ENCODE measurements around the gene CD1B.
"Not testable (repeated sequence)": the region's sequence is repeated elsewhere in the genome, so short reads cannot be mapped to it uniquely, and the experiment has no call there.

The CD1B gene

DNA sequence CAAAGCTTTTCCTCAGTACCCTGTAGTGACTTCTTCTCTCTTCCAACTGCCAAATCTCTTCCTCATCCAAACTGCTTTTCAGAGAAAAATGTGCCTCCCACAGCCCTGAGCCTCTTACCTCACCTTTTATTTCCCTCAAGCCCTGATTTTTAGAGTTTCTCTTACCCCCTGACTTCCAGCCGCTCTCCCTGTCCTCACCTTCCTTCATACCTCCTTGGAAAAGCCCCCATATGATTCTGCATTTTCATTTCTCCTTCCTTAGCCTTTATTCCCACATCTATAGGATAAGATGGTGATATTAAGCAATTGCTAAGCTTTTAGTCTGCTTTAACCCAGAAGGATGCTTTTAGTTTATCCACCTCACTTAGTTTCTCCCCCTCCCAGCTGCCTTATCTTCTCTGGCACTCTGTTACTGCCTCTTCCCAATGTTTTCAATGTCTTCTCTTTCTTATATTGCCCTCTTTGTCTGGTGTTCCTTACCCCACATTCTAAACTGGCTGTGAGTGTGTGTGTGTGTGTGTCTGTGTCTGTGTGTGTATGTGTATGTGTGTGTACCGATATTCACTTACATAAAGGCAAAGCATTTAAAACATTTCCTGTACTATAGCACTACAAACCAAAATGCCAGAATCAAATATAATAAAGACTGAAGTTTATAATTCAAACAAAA is at the start of gene CD1B:
TSS of gene CD1B (minus strand) at position 51 of the 670 bp plus-strand sequence. CDS start 108 bp downstream, outside the sequence.
- DNase-seq, result no peak

DNA sequence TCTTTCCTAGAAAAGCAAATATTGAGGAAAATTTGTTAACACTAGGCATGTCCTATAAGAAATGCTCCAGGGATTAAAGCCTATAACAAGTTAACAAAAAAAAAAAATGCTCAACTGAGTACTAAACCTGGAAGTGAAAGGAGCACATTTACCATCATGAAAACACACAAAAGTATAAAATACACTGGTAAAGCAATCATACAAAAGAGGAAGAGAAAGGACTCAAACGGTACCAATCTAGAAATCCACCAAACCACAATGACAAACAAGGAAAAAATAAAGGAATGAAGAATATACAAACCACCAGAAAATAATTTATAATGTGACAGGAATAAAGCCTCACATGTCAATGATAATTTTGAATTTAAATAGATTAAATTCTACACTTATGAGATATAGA is 43.5 kb upstream of the CD1B start:
- DNase-seq, result no peak

- DNase-seq, result not testable (repeated sequence)
Observed at GRCh38 chr1:158374101-158374500, 42.8 kb upstream of the CD1B start.

DNA sequence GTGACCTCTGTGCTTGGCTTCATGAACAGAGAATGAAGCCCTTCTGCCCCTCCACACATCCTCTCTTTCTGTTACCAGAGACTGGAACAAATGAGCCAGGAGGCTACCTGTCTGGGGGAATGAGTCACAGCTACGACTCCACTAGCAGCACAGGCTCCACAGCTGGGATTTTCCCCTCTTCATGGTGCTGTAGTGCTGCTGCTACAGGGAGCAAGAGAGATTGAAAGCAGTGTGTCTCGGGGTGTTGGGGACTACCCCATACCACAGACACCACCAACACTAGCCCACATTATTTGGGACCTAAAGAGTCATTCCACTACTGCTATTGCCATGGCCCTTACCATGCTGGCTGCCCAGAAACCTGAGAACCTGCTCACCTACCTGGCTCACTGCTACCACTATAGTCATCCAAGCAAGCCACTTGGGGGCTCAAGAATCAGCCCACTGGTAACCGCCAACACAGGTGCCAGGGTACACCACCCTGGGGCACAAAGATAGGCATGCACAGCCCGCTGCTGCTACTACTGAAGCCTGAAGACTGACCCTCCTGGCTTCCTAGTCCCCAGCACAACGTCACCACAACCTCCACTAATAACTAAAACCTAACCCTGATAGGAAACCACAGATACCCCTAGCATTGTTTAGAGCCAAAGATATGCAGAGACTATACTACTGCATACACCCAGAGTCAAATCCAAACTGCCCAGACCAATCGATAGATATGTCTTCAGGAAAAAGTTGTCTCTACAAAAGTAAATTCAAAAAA is 40.0 kb upstream of the CD1B start:
- no peak for DNase-seq

DNA sequence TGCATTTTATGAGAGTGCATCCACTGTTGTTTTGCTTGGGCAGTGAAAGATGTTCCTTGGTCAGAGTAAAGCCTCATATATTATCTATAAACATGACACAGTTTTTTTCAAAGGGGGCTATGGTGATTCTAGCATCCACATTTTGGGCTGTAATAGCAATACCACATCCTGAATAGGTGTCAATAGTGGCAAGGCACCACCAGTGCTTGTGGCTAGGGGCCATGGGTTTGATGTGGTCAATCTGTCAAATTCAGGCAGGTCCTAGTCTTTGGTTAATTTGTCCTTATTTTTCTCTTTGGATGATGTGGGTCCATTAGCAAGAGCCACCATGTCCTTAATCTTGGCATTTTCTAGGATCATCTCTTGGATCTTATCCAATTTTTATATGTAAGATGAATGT is 35.5 kb upstream of the CD1B start:
- DNase-seq, result no peak

DNA sequence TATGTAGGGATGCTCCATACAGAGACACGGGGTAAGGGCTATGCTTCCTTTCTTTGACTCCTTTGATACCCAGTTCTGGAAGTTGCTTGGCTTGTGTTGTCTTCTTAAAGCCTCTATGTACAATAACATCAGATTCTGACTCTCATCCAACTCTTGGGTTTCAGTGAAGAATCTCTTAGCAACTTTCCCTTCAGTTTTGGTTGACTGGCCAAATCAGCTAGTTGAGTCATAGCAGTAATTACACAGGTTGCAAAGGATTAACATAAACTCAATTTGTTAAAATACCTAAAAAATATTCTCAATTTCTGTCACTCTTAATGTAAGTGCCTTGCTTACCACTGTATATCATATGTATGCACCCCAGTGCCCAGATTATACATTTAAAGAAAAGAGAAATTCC is 31.6 kb upstream of the CD1B start:
- no peak for DNase-seq

- DNase-seq, result no peak
Observed at GRCh38 chr1:158362482-158362881, 31.2 kb upstream of the CD1B start.

- no peak for DNase-seq
Observed at GRCh38 chr1:158357441-158357840, 26.1 kb upstream of the CD1B start.

DNA sequence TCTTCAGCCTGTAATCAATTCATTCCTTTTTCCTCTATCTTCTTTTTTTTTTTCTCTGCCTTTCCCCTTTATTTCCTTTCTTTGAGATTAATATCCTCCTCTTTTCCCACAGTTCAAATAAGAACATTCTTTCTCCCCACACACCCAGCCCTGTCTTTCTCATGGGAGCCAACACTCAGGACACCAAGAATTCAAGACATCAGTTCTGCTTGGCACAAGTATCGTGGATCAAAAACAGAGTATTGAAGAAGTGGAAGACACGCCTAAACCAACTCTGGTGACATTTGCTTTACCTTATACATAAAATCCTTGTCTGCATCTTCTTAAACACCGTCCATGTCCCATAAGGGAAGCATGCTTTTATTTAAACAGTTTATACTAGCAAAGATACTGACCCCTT is 25.3 kb upstream of the CD1B start:
- DNase-seq, result no peak

- DNase-seq, result no peak
Observed at GRCh38 chr1:158355773-158356285, 24.5 kb upstream of the CD1B start.

DNA sequence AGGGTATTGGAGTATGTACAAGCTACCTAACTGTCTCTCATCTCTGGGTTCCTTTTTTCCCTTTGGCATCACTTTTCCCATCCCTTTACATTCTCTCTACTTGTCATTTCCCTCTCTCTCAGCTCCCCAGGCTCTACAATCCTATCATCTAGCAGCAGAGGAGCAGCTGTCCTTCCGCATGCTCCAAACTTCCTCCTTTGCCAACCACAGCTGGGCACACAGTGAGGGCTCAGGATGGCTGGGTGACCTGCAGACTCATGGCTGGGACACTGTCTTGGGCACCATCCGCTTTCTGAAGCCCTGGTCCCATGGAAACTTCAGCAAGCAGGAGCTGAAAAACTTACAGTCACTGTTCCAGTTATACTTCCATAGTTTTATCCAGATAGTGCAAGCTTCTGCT is 22.9 kb upstream of the CD1B start:
- no peak for DNase-seq

DNA sequence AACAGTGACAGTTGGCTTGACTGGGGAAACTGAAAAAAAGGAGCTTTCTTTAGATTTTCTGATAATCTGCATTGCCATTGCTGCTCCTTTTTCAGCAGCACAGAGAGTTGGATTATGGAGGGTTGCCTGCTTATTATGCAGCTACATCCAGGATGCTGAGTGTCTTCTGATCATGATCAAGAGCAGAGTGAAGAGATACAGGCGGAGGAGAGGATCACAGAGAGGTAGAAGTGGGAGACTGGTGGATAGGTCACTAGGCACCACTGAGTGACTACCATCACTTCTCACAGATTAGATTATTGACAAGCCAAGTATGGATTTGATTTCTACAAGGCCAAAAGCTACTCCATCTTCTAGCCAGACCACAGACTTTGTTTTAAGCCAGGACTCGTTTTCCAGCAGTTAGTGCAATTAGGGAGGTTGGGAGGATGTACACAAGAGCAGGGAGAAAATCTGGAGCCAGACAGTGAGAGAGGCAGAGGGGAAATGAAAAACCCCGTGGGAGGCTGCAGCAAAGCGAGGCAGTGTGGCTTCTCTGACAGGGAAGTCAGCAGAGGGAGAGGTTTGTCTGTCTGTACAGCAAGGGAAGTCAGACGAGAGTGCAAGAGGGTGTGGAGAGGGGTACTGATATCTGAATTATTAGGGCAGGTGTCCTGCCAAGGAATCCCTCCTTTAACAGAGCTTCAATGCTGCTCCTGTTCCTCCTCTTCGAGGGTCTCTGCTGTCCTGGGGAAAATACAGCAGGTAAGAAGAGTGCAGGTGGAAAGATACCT is 22.2 kb upstream of the CD1B start, which contains the start of gene CD1E:
TSS of gene CD1E (plus strand) at position 592 of the 773 bp plus-strand sequence. CDS start at position 687, 95 bp downstream.
- DNase-seq, result no peak

DNA sequence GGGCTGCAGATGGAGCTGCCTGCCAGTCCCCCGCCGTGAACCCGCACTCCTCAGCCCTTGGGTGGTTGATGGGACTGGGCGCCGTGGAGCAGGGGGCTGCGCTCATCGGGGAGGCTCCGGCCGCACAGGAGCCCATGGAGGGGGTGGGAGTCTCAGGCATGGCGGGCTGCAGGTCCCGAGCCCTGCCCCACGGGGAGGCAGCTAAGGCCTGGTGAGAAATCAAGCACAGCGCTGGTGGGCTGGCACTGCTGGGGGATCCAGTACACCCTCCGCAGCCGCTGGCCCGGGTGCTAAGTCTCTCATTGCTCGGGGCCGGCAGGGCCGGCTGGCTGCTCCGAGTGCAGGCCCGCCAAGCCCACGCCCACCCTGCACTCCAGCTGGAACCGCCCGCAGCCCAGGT is 17.6 kb upstream of the CD1B start:
- not testable (repeated sequence) for DNase-seq

DNA sequence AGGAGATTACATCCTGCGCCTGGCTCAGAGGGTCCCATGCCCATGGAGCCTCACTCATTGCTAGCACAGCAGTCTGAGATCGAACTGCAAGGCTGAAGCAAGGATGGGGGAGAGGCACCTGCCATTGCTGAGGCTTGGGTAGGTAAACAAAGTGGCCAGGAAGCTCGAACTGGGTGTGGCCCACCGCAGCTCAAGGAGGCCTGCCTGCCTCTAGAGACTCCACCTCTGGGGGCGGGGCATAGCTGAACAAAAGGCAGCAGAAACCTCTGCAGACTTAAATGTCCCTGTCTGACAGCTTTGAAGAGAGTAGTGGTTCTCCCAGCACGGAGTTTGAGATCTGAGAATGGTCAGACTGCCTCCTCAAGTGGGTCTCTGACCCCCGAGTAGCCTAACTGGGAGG is 5.1 kb upstream of the CD1B start:
- DNase-seq, result not testable (repeated sequence)

GRCh38 chr1:158335213-158335532 is 3.8 kb upstream of the CD1B start:
- DNase-seq, result no peak

DNA sequence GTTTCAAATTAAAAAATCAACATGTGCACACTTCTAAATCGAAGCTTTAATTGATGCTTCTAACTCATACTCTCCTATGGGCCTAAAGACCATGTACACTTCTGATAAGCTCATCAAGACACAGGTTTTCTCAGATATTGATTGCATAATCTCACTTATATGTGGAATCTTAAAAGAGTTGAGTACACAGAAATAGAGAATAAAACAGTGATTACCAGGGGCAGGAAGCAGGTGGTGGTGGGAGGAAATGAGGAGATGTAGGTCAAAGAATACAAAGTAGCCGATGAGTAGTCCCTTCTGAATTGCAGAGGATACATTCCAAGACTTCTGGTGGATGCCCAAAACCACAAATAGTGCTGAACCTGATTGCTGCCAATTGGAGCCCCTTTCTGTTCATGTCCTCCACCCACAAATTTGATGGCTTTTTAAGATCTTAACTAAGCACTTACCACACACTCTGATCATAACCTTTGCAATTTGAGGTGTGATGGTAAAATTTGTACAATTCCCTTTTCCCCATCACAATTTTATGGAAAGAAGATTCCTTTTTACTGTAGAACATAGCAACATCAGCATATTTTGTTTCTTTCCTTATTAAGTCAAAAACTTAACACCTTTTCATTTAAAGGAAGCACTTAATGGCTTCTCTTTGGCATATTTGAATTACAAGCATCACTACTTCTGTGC is 3.3 kb upstream of the CD1B start:
- DNase-seq, result no peak

DNA sequence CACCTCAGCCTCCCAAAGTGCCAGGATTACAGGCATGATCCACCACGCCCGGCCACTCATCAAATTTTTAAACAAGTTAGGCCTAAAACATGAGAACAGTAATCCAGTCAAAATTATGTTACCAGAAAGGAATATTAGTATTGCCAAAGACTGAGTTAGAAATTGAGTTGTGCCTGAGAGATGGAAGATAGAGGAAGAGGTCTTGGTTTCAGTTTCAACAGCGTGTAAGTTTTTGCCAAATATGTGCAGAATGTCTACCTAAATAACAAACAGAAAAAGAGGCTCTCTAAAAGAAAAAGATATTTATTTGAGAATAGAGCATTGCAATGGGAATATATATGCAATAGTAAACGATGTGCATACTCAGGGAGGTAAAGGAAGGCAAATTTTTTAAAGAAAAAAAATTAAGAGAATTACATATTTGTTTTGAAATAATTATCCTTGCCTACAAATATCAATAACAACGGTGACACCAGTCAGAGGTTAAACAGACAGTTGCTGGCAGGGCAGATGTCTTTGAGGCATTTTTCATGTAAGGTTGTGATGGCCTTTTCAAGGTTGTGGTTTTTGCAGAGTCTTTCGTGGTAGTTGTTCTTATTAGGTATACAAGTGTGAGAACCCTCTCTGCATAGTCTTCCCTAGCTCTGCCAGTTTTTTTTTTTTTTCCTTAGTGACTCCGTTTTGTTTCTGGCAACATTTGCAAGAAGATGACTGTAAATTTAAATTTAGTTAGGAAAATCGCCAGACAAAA is 2.2 kb upstream of the CD1B start:
- no peak for DNase-seq

- DNase-seq, result no peak
Observed at GRCh38 chr1:158331106-158331425, 265 bp downstream of the CD1B start.

DNA sequence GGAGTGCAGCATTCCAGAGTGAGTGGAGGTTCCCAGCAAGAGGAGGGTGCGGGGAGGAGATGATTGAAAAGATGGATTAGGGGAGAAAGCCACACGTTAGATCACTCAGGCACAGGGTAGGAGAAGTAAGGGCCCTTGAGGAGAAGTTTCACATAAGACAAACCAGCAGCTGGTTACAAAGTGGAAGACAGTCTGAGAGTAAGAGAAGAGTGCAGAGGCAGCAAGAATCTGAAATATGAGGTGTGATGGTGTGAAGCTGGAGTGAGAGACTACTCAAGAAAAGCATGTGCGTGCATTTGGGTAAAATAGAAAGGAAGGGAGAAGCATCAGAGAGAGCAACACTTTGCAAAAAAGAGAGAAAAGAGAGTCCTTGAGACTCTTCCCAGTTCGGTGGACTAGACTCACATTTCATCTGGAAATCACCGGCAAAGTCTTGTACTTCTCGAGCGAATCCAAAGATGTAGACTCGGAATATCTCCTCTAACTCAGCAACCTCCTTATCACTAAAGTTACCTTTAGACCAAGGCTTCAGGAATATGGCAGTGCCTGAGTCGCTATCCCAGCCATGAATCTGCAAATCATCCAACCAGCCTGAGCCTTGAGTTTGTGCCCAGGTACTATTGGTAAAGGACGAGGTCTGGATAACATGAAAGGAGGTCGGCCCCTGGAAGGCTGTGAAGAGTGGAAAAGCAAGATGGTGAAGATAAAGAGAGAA is 783 bp downstream of the CD1B start:
- DNase-seq, result no peak

DNA sequence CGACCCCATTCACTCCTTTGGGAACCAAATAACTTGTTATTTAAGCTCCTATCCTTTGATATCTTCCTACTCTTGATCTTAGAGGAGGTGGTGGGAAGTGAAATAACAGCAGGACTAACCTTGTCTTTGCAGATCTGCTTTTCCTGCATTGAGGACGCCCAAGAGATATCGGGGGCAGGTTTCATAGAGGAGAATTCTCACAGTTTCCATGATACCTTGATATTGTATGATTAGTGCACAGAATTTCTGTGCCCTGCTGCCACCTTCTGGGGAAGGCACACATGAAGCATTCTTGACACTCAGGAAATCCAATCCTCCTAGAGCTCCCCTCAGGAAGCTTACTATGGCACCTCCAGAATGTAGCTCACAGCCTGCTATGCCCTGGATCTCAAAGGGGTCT is 1.6 kb downstream of the CD1B start:
- DNase-seq, result no peak

DNA sequence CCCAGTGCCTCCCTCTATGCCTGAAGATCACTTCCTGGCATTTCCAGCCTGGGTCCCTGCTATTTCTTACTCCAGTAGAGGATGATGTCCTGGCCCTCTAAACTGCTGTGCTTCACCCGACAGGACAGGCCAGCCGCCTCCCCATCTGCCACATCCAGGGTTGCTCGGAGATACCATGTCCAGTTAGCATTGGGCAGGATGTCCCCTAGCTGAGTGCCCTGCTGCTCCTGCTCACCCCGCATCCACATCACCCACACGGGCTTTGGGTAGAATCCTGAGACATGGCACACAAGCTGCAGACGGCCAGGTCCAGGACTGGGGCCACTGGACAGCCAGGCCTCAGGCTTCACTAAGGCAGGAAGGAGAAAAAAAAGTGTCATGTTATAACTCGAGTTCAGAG is 2.0 kb downstream of the CD1B start:
- no peak for DNase-seq

GRCh38 chr1:158328426-158328825 is 2.9 kb downstream of the CD1B start:
- DNase-seq, result no peak
